ENCODE measurements around the gene PELI2. TPM values are rescaled to one million over a fixed set of nuclear protein-coding genes. Genes with fewer than 3 reads are reported as not detected.

The PELI2 gene
- total RNA-seq, result 10 to 100 TPM; 14.3 to 33.4 (median 30.8) TPM
- long read RNA-seq, donor 1, full-length matches to known transcripts, result 2 of 12 reads
- long read RNA-seq, donor 1, partial matches to known transcripts, result 3 of 12 reads
- long read RNA-seq, donor 1, other reads (novel, unspliced or antisense), result 7 of 12 reads
- long read RNA-seq, donor 2, full-length matches to known transcripts, result 1 of 2 reads
- long read RNA-seq, donor 2, partial matches to known transcripts, result 0 of 2 reads
- long read RNA-seq, donor 2, other reads (novel, unspliced or antisense), result 1 of 2 reads

GRCh38 chr14:56117765-56118610 is at the start of gene PELI2:
PELI2 (plus strand) TSS chr14:56118411; CDS start chr14:56118661, 250 bp downstream.
- Histone ChIP-seq H3K4me1 (ENCODE audit: low read depth) (peaks cover 11% of the 10 kb centered on the region), H3K9me3 (no peaks in the 10 kb centered on the region), H3K36me3 (ENCODE audit: low read depth) (no peaks in the 10 kb centered on the region), H3K4me3 (peak within 1 kb of the TSS; percentile 81)
- TF ChIP-seq CTCF (IDR thresholded peaks at IDR 0.05), result no peak
- ATAC-seq, result peak; percentile 81
- intact Hi-C loops (cut with DNase I, micrococcal nuclease), result no loop called here
- peak; percentile 73 to 88 (median 84) for DNase-seq

GRCh38 chr14:56073799-56074198 is 44.4 kb upstream of the PELI2 start:
- no peak for ATAC-seq

GRCh38 chr14:56075301-56075700 is 42.9 kb upstream of the PELI2 start:
- intact Hi-C loops (cut with DNase I, micrococcal nuclease), result no loop called here
- Histone ChIP-seq H3K9me3 (no peaks in the 10 kb centered on the region), H3K4me1 (ENCODE audit: low read depth) (no peaks in the 10 kb centered on the region), H3K4me3 (no peak overlapping the region), H3K36me3 (ENCODE audit: low read depth) (no peaks in the 10 kb centered on the region)
- ATAC-seq (no peak), DNase-seq (no peak)
- no peak for TF ChIP-seq CTCF (IDR thresholded peaks at IDR 0.05)

More at GRCh38 chr14:56073799-56074198, 44.4 kb upstream of the PELI2 start:
- H3K36me3 ChIP-seq (ENCODE audit: low read depth), result no peaks in the 10 kb centered on the region
- DNase-seq, result no peak
- no peak overlapping the region for H3K4me3 ChIP-seq
- H3K9me3 ChIP-seq, result no peaks in the 10 kb centered on the region
- H3K4me1 ChIP-seq (ENCODE audit: low read depth), result no peaks in the 10 kb centered on the region
- no peak for TF ChIP-seq CTCF (IDR thresholded peaks at IDR 0.05)
- intact Hi-C loops (cut with DNase I, micrococcal nuclease), result no loop called here

GRCh38 chr14:56081139-56081538 is 37.1 kb upstream of the PELI2 start:
- ATAC-seq, result no peak
- no peak for TF ChIP-seq CTCF (IDR thresholded peaks at IDR 0.05)
- H3K4me1 ChIP-seq (ENCODE audit: low read depth), result no peaks in the 10 kb centered on the region
- no peak for DNase-seq
- no peak overlapping the region for H3K4me3 ChIP-seq
- intact Hi-C loops (cut with DNase I, micrococcal nuclease), result no loop called here
- no peaks in the 10 kb centered on the region for H3K9me3 ChIP-seq
- no peaks in the 10 kb centered on the region for H3K36me3 ChIP-seq (ENCODE audit: low read depth)

- intact Hi-C loops (cut with DNase I, micrococcal nuclease), result no loop called here
- H3K9me3 ChIP-seq, result no peaks in the 10 kb centered on the region
- H3K4me3 ChIP-seq, result no peak overlapping the region
- no peak for TF ChIP-seq CTCF (IDR thresholded peaks at IDR 0.05)
- H3K36me3 ChIP-seq (ENCODE audit: low read depth), result no peaks in the 10 kb centered on the region
- ATAC-seq (peak; percentile 55), DNase-seq (no peak)
- H3K4me1 ChIP-seq (ENCODE audit: low read depth), result no peaks in the 10 kb centered on the region
Observed at GRCh38 chr14:56082880-56083279, 35.3 kb upstream of the PELI2 start.

All from mucosa of descending colon (tissue), 3 donors.